Stimulated activated CD4-positive, alpha-beta T cell treated with anti-CD3 and anti-CD28 coated beads, TNF-alpha, amount 100 ng/mL, for 4 hours (primary cell): ENCODE data around the gene TTC23.

Source experiments
- DNase-seq, 3 experiments: peaks; one replicate each; pipeline ENCODE4 v3.0.0-alpha.2; 2020; ENCODE audit warnings: low read depth in 3 of 3

TTC23 gene

GRCh38 chr15:99139276-99139675, 110.1 kb downstream of the TTC23 start:
- DNase-seq: no peak

GRCh38 chr15:99138491-99138982, 110.8 kb downstream of the TTC23 start:
- DNase-seq: no peak

- no peak for DNase-seq
These were observed 111.5 kb downstream of the TTC23 start for GRCh38 chr15:99137877-99138276.

- no peak for DNase-seq
These were observed 112.3 kb downstream of the TTC23 start for GRCh38 chr15:99137111-99137546.

- no peak for DNase-seq
These were observed 114.2 kb downstream of the TTC23 start for GRCh38 chr15:99135194-99135593.

GRCh38 chr15:99134317-99134821, 115.0 kb downstream of the TTC23 start:
- DNase-seq: no peak

- no peak for DNase-seq
These were observed 116.6 kb downstream of the TTC23 start for GRCh38 chr15:99132634-99133287.

GRCh38 chr15:99132122-99132521, 117.3 kb downstream of the TTC23 start:
- no peak for DNase-seq

- no peak for DNase-seq
These were observed 117.8 kb downstream of the TTC23 start for GRCh38 chr15:99131441-99132023.

GRCh38 chr15:99130765-99131440, 118.5 kb downstream of the TTC23 start:
- DNase-seq: no peak

- no peak for DNase-seq
These were observed 119.1 kb downstream of the TTC23 start for GRCh38 chr15:99130314-99130713.

- DNase-seq: no peak
These were observed 119.7 kb downstream of the TTC23 start for GRCh38 chr15:99129644-99130043.

GRCh38 chr15:99128411-99128810, 121.0 kb downstream of the TTC23 start:
- DNase-seq: no peak

- DNase-seq: no peak
These were observed 121.6 kb downstream of the TTC23 start for GRCh38 chr15:99127773-99128172.

GRCh38 chr15:99126930-99127329, 122.5 kb downstream of the TTC23 start:
- no peak for DNase-seq

GRCh38 chr15:99126131-99126588, 123.2 kb downstream of the TTC23 start:
- DNase-seq: no peak

GRCh38 chr15:99125061-99125891, 124.1 kb downstream of the TTC23 start:
- no peak for DNase-seq

- no peak for DNase-seq
These were observed 124.7 kb downstream of the TTC23 start for GRCh38 chr15:99124641-99125040.

- no peak for DNase-seq
These were observed 125.5 kb downstream of the TTC23 start for GRCh38 chr15:99123713-99124451.

- no peak for DNase-seq
These were observed 126.3 kb downstream of the TTC23 start for GRCh38 chr15:99122831-99123712.
